IMR-90 (cell line): Measurements from ENCODE around the gene RIMBP2.

Source experiments
- BHLHE40 ChIP-seq: fragments of 150-350 bp; IDR thresholded peaks from 2 replicates; pipeline ENCODE4 v1.6.1; 2016; ENCODE audit warnings: mild to moderate bottlenecking, low read depth, low read length
- CEBPB ChIP-seq: IDR thresholded peaks from 2 replicates; pipeline ENCODE4 v1.6.1; 2012; ENCODE audit warnings: low read depth, low read length, improper control_type of control experiment
- ELK1 ChIP-seq: fragments of 150-350 bp; IDR thresholded peaks from 2 replicates; pipeline ENCODE4 v1.6.1; 2016; ENCODE audit warnings: low read depth, mild to moderate bottlenecking, low read length, moderate library complexity, borderline replicate concordance
- MXI1 ChIP-seq: IDR thresholded peaks from 2 replicates; pipeline ENCODE4 v1.6.1; 2012; ENCODE audit warnings: low read depth, mild to moderate bottlenecking, low read length, moderate library complexity, borderline replicate concordance
- NFE2L2 ChIP-seq: fragments of 150-350 bp; IDR thresholded peaks from 2 replicates; pipeline ENCODE4 v1.6.1; 2016; ENCODE audit warnings: low read depth, mild to moderate bottlenecking, low read length
- POLR2A ChIP-seq: IDR thresholded peaks from 2 replicates; pipeline ENCODE4 v1.6.1; 2012; ENCODE audit warnings: mild to moderate bottlenecking, low read depth, low read length
- RAD21 ChIP-seq: IDR thresholded peaks from 2 replicates; pipeline ENCODE4 v1.6.1; 2012; ENCODE audit warnings: low read length, improper control_type of control experiment
- RCOR1 ChIP-seq: IDR thresholded peaks from 2 replicates; pipeline ENCODE4 v1.6.1; 2012; ENCODE audit warnings: mild to moderate bottlenecking, low read length, improper control_type of control experiment; ENCODE audit not compliant: insufficient replicate concordance
- TF ChIP-seq, protein P1 (sequence below): conservative IDR thresholded peaks from 2 replicates; pipeline ENCODE4 v1.5.1; 2012; ENCODE audit warnings: mild to moderate bottlenecking, low read depth, low read length, improper control_type of control experiment
- TF ChIP-seq, protein P2 (sequence below): fragments of 150-350 bp; IDR thresholded peaks from 2 replicates; pipeline ENCODE4 v1.6.1; 2017; ENCODE audit warnings: mild to moderate bottlenecking, antibody characterized with exemption, low read length, low read depth

- TF ChIP-seq, protein P1, sequence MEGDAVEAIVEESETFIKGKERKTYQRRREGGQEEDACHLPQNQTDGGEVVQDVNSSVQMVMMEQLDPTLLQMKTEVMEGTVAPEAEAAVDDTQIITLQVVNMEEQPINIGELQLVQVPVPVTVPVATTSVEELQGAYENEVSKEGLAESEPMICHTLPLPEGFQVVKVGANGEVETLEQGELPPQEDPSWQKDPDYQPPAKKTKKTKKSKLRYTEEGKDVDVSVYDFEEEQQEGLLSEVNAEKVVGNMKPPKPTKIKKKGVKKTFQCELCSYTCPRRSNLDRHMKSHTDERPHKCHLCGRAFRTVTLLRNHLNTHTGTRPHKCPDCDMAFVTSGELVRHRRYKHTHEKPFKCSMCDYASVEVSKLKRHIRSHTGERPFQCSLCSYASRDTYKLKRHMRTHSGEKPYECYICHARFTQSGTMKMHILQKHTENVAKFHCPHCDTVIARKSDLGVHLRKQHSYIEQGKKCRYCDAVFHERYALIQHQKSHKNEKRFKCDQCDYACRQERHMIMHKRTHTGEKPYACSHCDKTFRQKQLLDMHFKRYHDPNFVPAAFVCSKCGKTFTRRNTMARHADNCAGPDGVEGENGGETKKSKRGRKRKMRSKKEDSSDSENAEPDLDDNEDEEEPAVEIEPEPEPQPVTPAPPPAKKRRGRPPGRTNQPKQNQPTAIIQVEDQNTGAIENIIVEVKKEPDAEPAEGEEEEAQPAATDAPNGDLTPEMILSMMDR, result no peak
- TF ChIP-seq POLR2A (no peak), NFE2L2 (no peak), RAD21 (no peak), ELK1 (no peak), BHLHE40 (no peak), CEBPB (no peak), MXI1 (no peak), RCOR1 (no peak)
- TF ChIP-seq, protein P2, sequence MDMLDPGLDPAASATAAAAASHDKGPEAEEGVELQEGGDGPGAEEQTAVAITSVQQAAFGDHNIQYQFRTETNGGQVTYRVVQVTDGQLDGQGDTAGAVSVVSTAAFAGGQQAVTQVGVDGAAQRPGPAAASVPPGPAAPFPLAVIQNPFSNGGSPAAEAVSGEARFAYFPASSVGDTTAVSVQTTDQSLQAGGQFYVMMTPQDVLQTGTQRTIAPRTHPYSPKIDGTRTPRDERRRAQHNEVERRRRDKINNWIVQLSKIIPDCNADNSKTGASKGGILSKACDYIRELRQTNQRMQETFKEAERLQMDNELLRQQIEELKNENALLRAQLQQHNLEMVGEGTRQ, result no peak
Observed at GRCh38 chr12:130481392-130481879, 234.7 kb downstream of the RIMBP2 start.
